K562 (cell line): ENCODE measurements around the gene PREX1. TPM values are rescaled to one million over a fixed set of nuclear protein-coding genes. Genes with fewer than 3 reads are reported as not detected.

Experiments
- ARID3B ChIP-seq: fragments of 250-450 bp; sonication (Bioruptor Pico); IDR thresholded peaks from 2 replicates; pipeline ENCODE4 v1.4.0; 2020; ENCODE audit warnings: borderline replicate concordance
- BCLAF1 ChIP-seq, 2 experiments: fragments of 450-650 bp in 1 of 2; IDR thresholded peaks; 2 replicates each; pipeline ENCODE4 v1.6.1; 2011 to 2017; ENCODE audit warnings: low read depth in 2 of 2, antibody characterized with exemption in 1 of 2, borderline replicate concordance in 1 of 2, low read length in 1 of 2, mild to moderate bottlenecking in 1 of 2, mixed read lengths in 1 of 2; ENCODE audit not compliant: control insufficient read depth in 1 of 2
- CBX8 ChIP-seq: fragments of 200-600 bp; sonication (generic); IDR thresholded peaks from 2 replicates; pipeline ENCODE4 v1.6.1; 2012; ENCODE audit warnings: borderline replicate concordance, mixed run types, low read depth, mild to moderate bottlenecking, moderate library complexity, mixed read lengths, low read length, control low read depth, inconsistent platforms; ENCODE audit not compliant: poor library complexity, severe bottlenecking; ENCODE audit errors: extremely low read depth
- ZBTB40 ChIP-seq, 2 experiments: fragments of 450-650 bp in 1 of 2; sonication (generic) in 1 of 2; formaldehyde crosslinking in 1 of 2; IDR thresholded peaks; 2 replicates each; pipeline versions ENCODE4 v1.7.1 to v1.9.0; 2016 to 2022; ENCODE audit warnings: inconsistent platforms in 1 of 2, mild to moderate bottlenecking in 1 of 2, missing genetic modification reagents in 1 of 2
- ZNF282 ChIP-seq: sonication (generic); formaldehyde crosslinking; IDR thresholded peaks from 2 replicates; pipeline ENCODE4 v1.8.1; 2023; ENCODE audit warnings: missing genetic modification reagents
- ZNF551 ChIP-seq: fragments of 250-450 bp; sonication (Bioruptor Pico); IDR thresholded peaks from 2 replicates; pipeline ENCODE4 v1.5.0; 2021; ENCODE audit warnings: mild to moderate bottlenecking, moderate library complexity
- polyA plus RNA-seq, 8 experiments: library from polyadenylated mRNA; depleted of rRNA in 4 of 8; stranded (reverse) in 5 of 8; unstranded in 3 of 8; fragments of >200 nt; fragmentation: Nextera tagmentation in 2 of 8; fragmentation: Illumina TruSeq in 1 of 8; extraction: Ambion mirVana in 2 of 8; extraction: Trizol in 1 of 8; gene quantifications; 2 replicates each; pipeline versions ENCODE4 v1.2.1 to v1.2.3, GENCODE V29; 2011 to 2014; ENCODE audit warnings: inconsistent platforms in 1 of 8, missing spikeins in 1 of 8
- total RNA-seq, 7 experiments: library from RNA; depleted of rRNA in 6 of 7; stranded (reverse); fragments of >200 nt in 6 of 7; fragmentation: Illumina TruSeq in 2 of 7; extraction: Trizol in 2 of 7; gene quantifications; 2 replicates each; pipeline versions ENCODE4 v1.2.1 to v1.2.3, GENCODE V29; 2011 to 2021; ENCODE audit warnings: low replicate concordance in 1 of 7
- TF ChIP-seq, protein P1 (sequence below): fragments of 200-400 bp; formaldehyde crosslinking; IDR thresholded peaks from 2 replicates; pipeline ENCODE4 v1.6.1; 2017; ENCODE audit warnings: mild to moderate bottlenecking, low read depth, low read length, moderate library complexity

PREX1 gene
- total and polyA plus RNA-seq, 9 of the 15 experiments (the other 6 are each of a cell fraction or from before 2014, with no cell fraction given): 0.37 to 10.4 (median 4.8) TPM

DNA sequence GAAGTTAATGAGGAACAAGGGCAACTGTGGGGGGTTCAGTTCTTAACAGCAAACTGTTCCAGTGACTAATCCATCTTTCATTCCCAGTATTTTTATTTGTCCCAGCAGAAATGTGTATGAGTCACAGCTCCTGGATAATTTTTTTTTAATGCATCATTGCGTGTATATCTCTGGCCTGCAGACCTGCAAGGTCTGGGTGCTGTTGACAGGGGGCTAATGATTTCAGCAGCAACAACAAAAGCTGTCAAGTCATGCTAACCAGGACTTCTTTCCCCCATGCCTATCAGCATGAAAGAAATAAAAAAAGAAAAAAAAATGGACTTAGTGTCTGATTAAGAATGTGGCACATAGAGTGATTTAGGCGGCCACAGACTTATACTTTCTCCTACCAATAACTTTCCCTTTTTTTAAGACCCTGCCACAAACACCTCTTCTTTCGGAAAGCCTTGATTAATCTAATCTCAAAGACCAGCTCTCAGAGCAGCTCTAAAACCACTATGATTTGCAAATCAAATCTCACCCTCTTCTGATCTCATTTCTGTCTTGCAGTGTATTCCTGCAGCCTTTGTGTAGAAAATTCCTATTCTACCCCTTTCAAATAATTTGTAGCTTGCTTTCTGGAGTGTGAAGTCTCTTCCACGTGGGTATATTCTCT, 14.2 kb upstream of the PREX1 start (continued):
- no peak for TF ChIP-seq ARID3B (CRISPR knock-in tag)
- no peak for TF ChIP-seq BCLAF1 (IDR thresholded peaks at IDR 0.05; ENCODE audit: borderline replicate concordance in 1 of 2, control insufficient read depth in 1 of 2, low read depth in 2 of 2, low read length in 1 of 2)
- no peak for TF ChIP-seq ZBTB40 (IDR thresholded peaks at IDR 0.05)
- TF ChIP-seq ZBTB40 (CRISPR knock-in tag; IDR thresholded peaks at IDR 0.05): no peak
- no peak for TF ChIP-seq ZNF551
- TF ChIP-seq ZNF282: no peak
- TF ChIP-seq, protein P1, sequence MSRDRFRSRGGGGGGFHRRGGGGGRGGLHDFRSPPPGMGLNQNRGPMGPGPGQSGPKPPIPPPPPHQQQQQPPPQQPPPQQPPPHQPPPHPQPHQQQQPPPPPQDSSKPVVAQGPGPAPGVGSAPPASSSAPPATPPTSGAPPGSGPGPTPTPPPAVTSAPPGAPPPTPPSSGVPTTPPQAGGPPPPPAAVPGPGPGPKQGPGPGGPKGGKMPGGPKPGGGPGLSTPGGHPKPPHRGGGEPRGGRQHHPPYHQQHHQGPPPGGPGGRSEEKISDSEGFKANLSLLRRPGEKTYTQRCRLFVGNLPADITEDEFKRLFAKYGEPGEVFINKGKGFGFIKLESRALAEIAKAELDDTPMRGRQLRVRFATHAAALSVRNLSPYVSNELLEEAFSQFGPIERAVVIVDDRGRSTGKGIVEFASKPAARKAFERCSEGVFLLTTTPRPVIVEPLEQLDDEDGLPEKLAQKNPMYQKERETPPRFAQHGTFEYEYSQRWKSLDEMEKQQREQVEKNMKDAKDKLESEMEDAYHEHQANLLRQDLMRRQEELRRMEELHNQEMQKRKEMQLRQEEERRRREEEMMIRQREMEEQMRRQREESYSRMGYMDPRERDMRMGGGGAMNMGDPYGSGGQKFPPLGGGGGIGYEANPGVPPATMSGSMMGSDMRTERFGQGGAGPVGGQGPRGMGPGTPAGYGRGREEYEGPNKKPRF: no peak
- no peak for TF ChIP-seq CBX8
